ENCODE data around the gene NCOA4.

NCOA4 gene

GRCh38 chr10:46019569-46020343 lies 10.7 kb downstream of the NCOA4 start:
- H3K4me3 ChIP-seq (ENCODE audit: low read length) = no peak overlapping the region
- DNase-seq (ENCODE audit: low read depth) = no peak
- TF ChIP-seq, protein P1, sequence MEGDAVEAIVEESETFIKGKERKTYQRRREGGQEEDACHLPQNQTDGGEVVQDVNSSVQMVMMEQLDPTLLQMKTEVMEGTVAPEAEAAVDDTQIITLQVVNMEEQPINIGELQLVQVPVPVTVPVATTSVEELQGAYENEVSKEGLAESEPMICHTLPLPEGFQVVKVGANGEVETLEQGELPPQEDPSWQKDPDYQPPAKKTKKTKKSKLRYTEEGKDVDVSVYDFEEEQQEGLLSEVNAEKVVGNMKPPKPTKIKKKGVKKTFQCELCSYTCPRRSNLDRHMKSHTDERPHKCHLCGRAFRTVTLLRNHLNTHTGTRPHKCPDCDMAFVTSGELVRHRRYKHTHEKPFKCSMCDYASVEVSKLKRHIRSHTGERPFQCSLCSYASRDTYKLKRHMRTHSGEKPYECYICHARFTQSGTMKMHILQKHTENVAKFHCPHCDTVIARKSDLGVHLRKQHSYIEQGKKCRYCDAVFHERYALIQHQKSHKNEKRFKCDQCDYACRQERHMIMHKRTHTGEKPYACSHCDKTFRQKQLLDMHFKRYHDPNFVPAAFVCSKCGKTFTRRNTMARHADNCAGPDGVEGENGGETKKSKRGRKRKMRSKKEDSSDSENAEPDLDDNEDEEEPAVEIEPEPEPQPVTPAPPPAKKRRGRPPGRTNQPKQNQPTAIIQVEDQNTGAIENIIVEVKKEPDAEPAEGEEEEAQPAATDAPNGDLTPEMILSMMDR (conservative IDR thresholded peaks at IDR 0.05; ENCODE audit: low read depth, low read length) = no peak

GRCh38 chr10:46019177-46019528 lies 11.3 kb downstream of the NCOA4 start:
- no peak for DNase-seq (ENCODE audit: low read depth)
- TF ChIP-seq, protein P1 (conservative IDR thresholded peaks at IDR 0.05; ENCODE audit: low read depth, low read length) = no peak
- H3K4me3 ChIP-seq (ENCODE audit: low read length) = no peak overlapping the region

- DNase-seq (ENCODE audit: low read depth) = no peak
- TF ChIP-seq, protein P1 (conservative IDR thresholded peaks at IDR 0.05; ENCODE audit: low read depth, low read length) = no peak
- no peak overlapping the region for H3K4me3 ChIP-seq (ENCODE audit: low read length)
Measured at GRCh38 chr10:46018453-46019176, 11.8 kb downstream of the NCOA4 start.

DNA sequence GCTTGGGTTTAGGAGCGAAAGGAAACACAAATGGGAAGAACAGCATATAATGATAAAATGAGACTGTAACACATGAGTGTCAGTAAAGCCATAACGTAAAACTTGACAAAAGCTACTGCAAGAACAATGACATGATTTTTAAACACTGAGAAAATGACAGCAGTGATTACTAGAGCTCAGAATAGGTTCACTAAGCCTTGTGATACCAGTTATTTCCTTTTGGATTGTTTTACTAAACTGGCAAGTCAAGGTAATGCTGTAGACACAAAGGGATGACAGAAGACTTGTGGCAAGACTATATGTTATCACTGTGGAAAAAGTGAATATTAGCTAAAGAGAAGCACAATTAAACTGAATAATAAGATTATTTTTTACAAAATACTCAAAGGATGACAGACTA lies 12.7 kb downstream of the NCOA4 start:
- TF ChIP-seq, protein P1 (conservative IDR thresholded peaks at IDR 0.05; ENCODE audit: low read depth, low read length) = no peak
- no peak overlapping the region for H3K4me3 ChIP-seq (ENCODE audit: low read length)
- no peak for DNase-seq (ENCODE audit: low read depth)

GRCh38 chr10:46016811-46017210 lies 13.6 kb downstream of the NCOA4 start:
- no peak for DNase-seq (ENCODE audit: low read depth)
- no peak overlapping the region for H3K4me3 ChIP-seq (ENCODE audit: low read length)
- TF ChIP-seq, protein P1 (conservative IDR thresholded peaks at IDR 0.05; ENCODE audit: low read depth, low read length) = no peak

DNA sequence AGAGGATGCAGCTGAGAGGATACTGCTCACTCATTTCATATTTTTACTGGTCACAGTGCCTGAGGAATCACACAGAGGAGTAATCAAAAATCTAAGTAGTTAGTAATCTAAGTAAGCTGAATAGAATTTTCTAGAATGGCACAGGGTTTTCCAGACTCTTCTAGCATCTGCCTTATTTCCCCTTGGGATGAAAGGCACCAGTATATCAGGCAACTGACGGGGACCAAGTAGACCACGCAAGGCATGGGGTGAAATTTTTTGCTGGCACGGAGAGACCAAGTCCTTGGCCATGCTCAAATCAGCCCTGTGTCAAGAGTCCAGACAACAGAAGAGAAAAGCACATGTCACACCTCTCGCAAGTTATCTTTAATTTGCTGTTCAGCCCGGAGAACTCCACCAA lies 14.2 kb downstream of the NCOA4 start:
- TF ChIP-seq, protein P1 (conservative IDR thresholded peaks at IDR 0.05; ENCODE audit: low read depth, low read length) = no peak
- DNase-seq (ENCODE audit: low read depth) = no peak

More for the DNA sequence above, 14.2 kb downstream of the NCOA4 start:
- no peak overlapping the region for H3K4me3 ChIP-seq (ENCODE audit: low read length)

Data from retinal pigment epithelial cell (primary cell).